Endothelial cell of umbilical vein (primary cell): ENCODE data around the gene LMTK3. TPM values are rescaled to one million over a fixed set of nuclear protein-coding genes. Genes with fewer than 3 reads are reported as not detected.

Source experiments
- BruUV-seq: library from RNA; stranded (reverse); fragments of 400-500 nt; replicated peaks from 2 replicates; lab custom pipeline; 2021; lab: Mats Ljungman, UMichigan
- CTCF ChIA-PET: fragments of 300-600, 350-600 bp; sonication (Branson Sonifier 250); formaldehyde crosslinking; loops from one replicate; lab custom pipeline; 2021; ENCODE audit warnings: antibody characterized with exemption, inconsistent platforms; lab: Charles Lee
- POLR2A ChIA-PET: fragments of 300-600, 350-600 bp; sonication (Branson Sonifier 250); formaldehyde crosslinking; loops from one replicate; lab custom pipeline; 2021; ENCODE audit warnings: antibody characterized with exemption, inconsistent platforms; lab: Charles Lee
- DNase-seq: peaks from one replicate; pipeline ENCODE4 v3.0.0-alpha.2; 2011; ENCODE audit warnings: low read depth, low spot score
- FAIRE-seq: peaks from 2 replicates; lab custom pipeline; 2011; peaks lifted over from hg19 to GRCh38; lab: Jason Lieb, UNC
- H2AFZ ChIP-seq: 2 replicates; pipeline ENCODE4 v1.6.0; 2012; ENCODE audit warnings: low read depth, low read length, control low read depth, inconsistent platforms
- H3K27ac ChIP-seq: 2 replicates; pipeline ENCODE4 v1.5.1; 2011; ENCODE audit warnings: low read depth, mild to moderate bottlenecking, control low read depth, low read length, moderate library complexity; ENCODE audit not compliant: insufficient read depth
- H3K27me3 ChIP-seq, 2 experiments: 2 replicates each; pipeline versions ENCODE4 v1.6.0 to v1.6.1; 2011; ENCODE audit warnings: low read length in 2 of 2, mixed read lengths in 1 of 2; ENCODE audit not compliant: control insufficient read depth in 2 of 2, insufficient read depth in 2 of 2
- H3K36me3 ChIP-seq, 2 experiments: 2 replicates in 1 of 2; 3 replicates in 1 of 2; pipeline ENCODE4 v1.5.1; 2011; ENCODE audit warnings: low read length in 2 of 2, mild to moderate bottlenecking in 1 of 2, moderate library complexity in 1 of 2; ENCODE audit not compliant: control insufficient read depth in 2 of 2, insufficient read depth in 2 of 2; ENCODE audit errors: extremely low read depth in 1 of 2
- H3K4me1 ChIP-seq: 3 replicates; pipeline ENCODE4 v1.5.1; 2011; ENCODE audit warnings: mild to moderate bottlenecking, low read length; ENCODE audit not compliant: control insufficient read depth, insufficient read depth; ENCODE audit errors: extremely low read depth
- H3K4me2 ChIP-seq: 2 replicates; pipeline ENCODE4 v1.6.1; 2011; ENCODE audit warnings: low read length, control low read depth, mixed read lengths; ENCODE audit not compliant: insufficient read depth
- H3K4me3 ChIP-seq, 3 experiments: fragments of 200-600 bp in 1 of 3; sonication (generic), shearing (Covaris generic) in 1 of 3; replicated peaks in 1 of 3; 2 replicates each; pipeline ENCODE4 v1.5.1; 2011 to 2016; ENCODE audit warnings: control low read depth in 3 of 3, low read length in 3 of 3, mild to moderate bottlenecking in 2 of 3, inconsistent platforms in 1 of 3, low read depth in 1 of 3, moderate library complexity in 1 of 3; ENCODE audit not compliant: insufficient read depth in 1 of 3
- H3K79me2 ChIP-seq: 2 replicates; pipeline ENCODE4 v1.6.0; 2012; ENCODE audit warnings: low read length, inconsistent platforms; ENCODE audit not compliant: control insufficient read depth, insufficient read depth
- H3K9ac ChIP-seq: replicated peaks from 2 replicates; pipeline ENCODE3; 2011; ENCODE audit warnings: low read length, control low read depth; ENCODE audit not compliant: insufficient read depth; ENCODE audit errors: extremely low read depth
- H3K9me1 ChIP-seq: replicated peaks from 3 replicates; pipeline ENCODE4 v1.6.0; 2011; ENCODE audit warnings: mild to moderate bottlenecking, low read length; ENCODE audit not compliant: control insufficient read depth, insufficient read depth; ENCODE audit errors: extremely low read depth
- H3K9me3 ChIP-seq: replicated peaks from 2 replicates; pipeline ENCODE4 v1.5.1; 2012; ENCODE audit warnings: low read length, inconsistent platforms; ENCODE audit not compliant: control insufficient read depth, insufficient read depth
- H4K20me1 ChIP-seq: replicated peaks from 2 replicates; pipeline ENCODE3; 2011; ENCODE audit warnings: mild to moderate bottlenecking, low read length; ENCODE audit not compliant: control insufficient read depth, insufficient read depth; ENCODE audit errors: extremely low read depth
- EZH2 ChIP-seq: IDR thresholded peaks from 2 replicates; pipeline ENCODE4 v1.6.1; 2012; ENCODE audit warnings: borderline replicate concordance, low read depth, mild to moderate bottlenecking, moderate library complexity, low read length, inconsistent platforms; ENCODE audit not compliant: severe bottlenecking
- FOS ChIP-seq: IDR thresholded peaks from 2 replicates; pipeline ENCODE4 v1.6.1; 2011; ENCODE audit warnings: mild to moderate bottlenecking, low read length, moderate library complexity, borderline replicate concordance; ENCODE audit not compliant: insufficient read depth
- GATA2 ChIP-seq: IDR thresholded peaks from 2 replicates; pipeline ENCODE4 v1.7.0; 2011; ENCODE audit warnings: low read depth, mild to moderate bottlenecking, moderate library complexity, mixed read lengths, low read length; ENCODE audit not compliant: insufficient read length, insufficient read depth
- JUN ChIP-seq: IDR thresholded peaks from 2 replicates; pipeline ENCODE4 v1.6.1; 2011; ENCODE audit warnings: borderline replicate concordance, low read depth; ENCODE audit not compliant: insufficient read length, insufficient read depth
- MYC ChIP-seq: IDR thresholded peaks from one replicate; pipeline ENCODE4 v1.6.1; 2011; ENCODE audit warnings: mild to moderate bottlenecking, low read depth, low read length
- POLR2A ChIP-seq: IDR thresholded peaks from 2 replicates; pipeline ENCODE4 v1.6.1; 2012; ENCODE audit warnings: low read depth, mild to moderate bottlenecking, control low read depth, low read length
- POLR2AphosphoS5 ChIP-seq: IDR thresholded peaks from 2 replicates; pipeline ENCODE4 v1.6.1; 2012; ENCODE audit warnings: low read depth, mild to moderate bottlenecking, control low read depth, low read length, moderate library complexity; ENCODE audit not compliant: insufficient read depth
- dilution Hi-C: fragments of 300-500 bp; cut with MboI; formaldehyde crosslinking; loops from one replicate; pipeline ENCODE4 v1.15.0; 2019; ENCODE audit warnings: low sequenced_read_pairs; ENCODE audit not compliant: extremely low pct_ligation_motif_present
- intact Hi-C: fragments of 100-400 bp; cut with micrococcal nuclease; formaldehyde crosslinking; loops from one replicate; pipeline ENCODE4 v1.10.0; 2022
- polyA plus RNA-seq, 4 experiments: library from polyadenylated mRNA; depleted of rRNA in 3 of 4; stranded (reverse) in 3 of 4; unstranded in 1 of 4; fragments of >200 nt; gene quantifications; 2 replicates each; pipeline versions ENCODE4 v1.2.1 to v1.2.3, GENCODE V29; 2011 to 2012; ENCODE audit warnings: missing spikeins in 1 of 4
- total RNA-seq: library from RNA; stranded (reverse); gene quantifications from 2 replicates; pipeline ENCODE4 v1.2.3, GENCODE V29; 2021
- TF ChIP-seq, protein P1 (sequence below): IDR thresholded peaks from 2 replicates; pipeline ENCODE4 v1.6.1; 2011; ENCODE audit not compliant: insufficient read depth, insufficient read length
- TF ChIP-seq, protein P2 (sequence below), 2 donors: IDR thresholded peaks; 1 replicate in 1 of 2; 2 replicates in 1 of 2; pipeline ENCODE4 v1.5.1; 2011; ENCODE audit warnings: low read length in 2 of 2, mild to moderate bottlenecking in 2 of 2, moderate library complexity in 2 of 2, control low read depth in 1 of 2, inconsistent platforms in 1 of 2, low read depth in 1 of 2; ENCODE audit not compliant: insufficient read depth in 1 of 2; ENCODE audit errors: extremely low read depth in 1 of 2

Gene LMTK3
- total and polyA plus RNA-seq, 2 donors (not counting 3 experiments of a cell fraction or from before 2014, with no cell fraction given), result 0.11 to 0.14 TPM

DNA sequence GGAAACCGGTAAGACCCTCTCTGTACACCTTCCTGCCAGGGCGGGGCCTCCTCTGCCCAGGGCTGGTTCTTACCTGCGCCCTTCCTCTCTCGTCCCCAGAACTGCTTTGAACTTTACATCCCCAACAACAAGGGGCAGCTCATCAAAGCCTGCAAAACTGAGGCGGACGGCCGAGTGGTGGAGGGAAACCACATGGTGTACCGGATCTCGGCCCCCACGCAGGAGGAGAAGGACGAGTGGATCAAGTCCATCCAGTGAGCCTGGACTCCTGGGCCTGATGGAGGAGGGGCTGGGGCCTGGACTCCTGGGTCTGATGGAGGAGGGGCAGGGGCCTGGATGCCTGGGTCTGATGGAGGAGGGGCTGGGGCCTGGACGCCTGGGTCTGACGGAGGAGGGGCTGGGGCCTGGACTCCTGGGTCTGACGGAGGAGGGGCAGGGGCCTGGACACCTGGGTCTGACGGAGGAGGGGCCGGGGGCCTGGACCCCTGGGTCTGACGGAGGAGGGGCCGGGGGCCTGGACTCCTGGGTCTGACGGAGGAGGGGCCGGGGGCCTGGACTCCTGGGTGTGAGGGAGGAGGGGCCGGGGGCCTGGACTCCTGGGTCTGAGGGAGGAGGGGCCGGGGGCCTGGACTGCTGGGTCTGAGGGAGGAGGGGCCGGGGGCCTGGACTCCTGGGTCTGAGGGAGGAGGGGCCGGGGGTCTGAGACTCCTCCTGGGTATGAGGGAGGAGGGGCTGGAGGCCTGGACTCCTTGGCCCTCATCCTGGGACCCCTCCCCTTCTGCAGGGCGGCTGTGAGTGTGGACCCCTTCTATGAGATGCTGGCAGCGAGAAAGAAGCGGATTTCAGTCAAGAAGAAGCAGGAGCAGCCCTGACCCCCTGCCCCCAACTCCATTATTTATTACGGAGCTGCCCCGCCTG lies 33.0 kb downstream of the LMTK3 start:
- H3K27me3 ChIP-seq, result no peaks in the 10 kb centered on the region
- CTCF ChIA-PET, result interaction anchor here (1.4 to 2.1 kb wide), 5 partner anchors 9 to 110 kb away, joined by 4 to 9 read pairs (median 5); no protein-coding TSS in a partner anchor
- BruUV-seq, result no TSS peak
- no peaks in the 10 kb centered on the region for H3K9me1 ChIP-seq
- FAIRE-seq (no peak), DNase-seq (no peak)
- peaks cover 15 to 45% of the 10 kb centered on the region in 2 experiments for H3K36me3 ChIP-seq
- dilution Hi-C loops, result no loop called here
- H3K4me3 ChIP-seq, result no peak overlapping the region
- no peaks in the 10 kb centered on the region for H3K79me2 ChIP-seq
- TF ChIP-seq, protein P1, sequence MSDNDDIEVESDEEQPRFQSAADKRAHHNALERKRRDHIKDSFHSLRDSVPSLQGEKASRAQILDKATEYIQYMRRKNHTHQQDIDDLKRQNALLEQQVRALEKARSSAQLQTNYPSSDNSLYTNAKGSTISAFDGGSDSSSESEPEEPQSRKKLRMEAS, result no peak
- TF ChIP-seq POLR2AphosphoS5, result no peak
- no peak for TF ChIP-seq POLR2A
- no peak for TF ChIP-seq JUN
- TF ChIP-seq FOS, result no peak
- TF ChIP-seq EZH2, result no peak
- TF ChIP-seq, protein P2, sequence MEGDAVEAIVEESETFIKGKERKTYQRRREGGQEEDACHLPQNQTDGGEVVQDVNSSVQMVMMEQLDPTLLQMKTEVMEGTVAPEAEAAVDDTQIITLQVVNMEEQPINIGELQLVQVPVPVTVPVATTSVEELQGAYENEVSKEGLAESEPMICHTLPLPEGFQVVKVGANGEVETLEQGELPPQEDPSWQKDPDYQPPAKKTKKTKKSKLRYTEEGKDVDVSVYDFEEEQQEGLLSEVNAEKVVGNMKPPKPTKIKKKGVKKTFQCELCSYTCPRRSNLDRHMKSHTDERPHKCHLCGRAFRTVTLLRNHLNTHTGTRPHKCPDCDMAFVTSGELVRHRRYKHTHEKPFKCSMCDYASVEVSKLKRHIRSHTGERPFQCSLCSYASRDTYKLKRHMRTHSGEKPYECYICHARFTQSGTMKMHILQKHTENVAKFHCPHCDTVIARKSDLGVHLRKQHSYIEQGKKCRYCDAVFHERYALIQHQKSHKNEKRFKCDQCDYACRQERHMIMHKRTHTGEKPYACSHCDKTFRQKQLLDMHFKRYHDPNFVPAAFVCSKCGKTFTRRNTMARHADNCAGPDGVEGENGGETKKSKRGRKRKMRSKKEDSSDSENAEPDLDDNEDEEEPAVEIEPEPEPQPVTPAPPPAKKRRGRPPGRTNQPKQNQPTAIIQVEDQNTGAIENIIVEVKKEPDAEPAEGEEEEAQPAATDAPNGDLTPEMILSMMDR (IDR thresholded peaks at IDR 0.05; ENCODE audit: extremely low read depth in 1 of 2, insufficient read depth in 1 of 2, low read depth in 1 of 2, low read length in 2 of 2), result no peak
- TF ChIP-seq MYC, result no peak
- TF ChIP-seq GATA2, result no peak
- POLR2A ChIA-PET, result interaction anchor here (1.1 kb wide), 1 partner anchor 8 kb away, joined by 3 read pairs; no protein-coding TSS in a partner anchor
- intact Hi-C loops, result no loop called here
- no peaks in the 10 kb centered on the region for H4K20me1 ChIP-seq
- H3K4me1 ChIP-seq, result peaks cover 23% of the 10 kb centered on the region
- no peak overlapping the region for H3K27ac ChIP-seq
- H2AFZ ChIP-seq, result no peak overlapping the region
- no peak overlapping the region for H3K9ac ChIP-seq
- H3K9me3 ChIP-seq, result no peaks in the 10 kb centered on the region
- no peak overlapping the region for H3K4me2 ChIP-seq
